B cell (primary cell): ENCODE data around the gene SKOR1. TPM values are rescaled to one million over a fixed set of nuclear protein-coding genes. Genes with fewer than 3 reads are reported as not detected.

Experiments used
- ATAC-seq: fragments of 200-7000 bp; cut with Tn5 transposase; one replicate; pipeline ENCODE4 v1.10.0; 2021; ENCODE audit warnings: low read depth, mild to moderate bottlenecking, moderate number of reproducible peaks, moderate library complexity
- CTCF ChIA-PET: fragments of 350-600 bp; sonication (Branson Sonifier 250); formaldehyde crosslinking; loops from one replicate; lab custom pipeline; 2021; ENCODE audit warnings: antibody characterized with exemption, inconsistent platforms; lab: Charles Lee
- POLR2A ChIA-PET: fragments of 350-600 bp; sonication (Branson Sonifier 250); formaldehyde crosslinking; loops from one replicate; lab custom pipeline; 2021; ENCODE audit warnings: antibody characterized with exemption; lab: Charles Lee
- DNase-seq: peaks from one replicate; pipeline ENCODE4 v3.0.0; 2013
- H2AFZ ChIP-seq: 2 replicates; pipeline ENCODE4 v1.6.1; 2012; ENCODE audit warnings: mild to moderate bottlenecking, low read depth, low read length; ENCODE audit not compliant: insufficient read depth, poor library complexity, severe bottlenecking
- H3K27ac ChIP-seq, 2 donors: 1 replicate in 1 of 2; 2 replicates in 1 of 2; pipeline ENCODE4 v1.5.1; 2012 to 2013; ENCODE audit warnings: low read length in 2 of 2, mild to moderate bottlenecking in 2 of 2, moderate library complexity in 1 of 2
- H3K27me3 ChIP-seq, 4 experiments: fragments of 200-600 bp in 1 of 4; sonication (generic) in 1 of 4; replicated peaks in 1 of 4; 1 replicate in 2 of 4; 2 replicates in 2 of 4; pipeline versions ENCODE4 v1.6.1 to v1.7.0; 2013 to 2016; ENCODE audit warnings: low read length in 3 of 4, mild to moderate bottlenecking in 2 of 4, mixed read lengths in 1 of 4, moderate library complexity in 1 of 4; ENCODE audit not compliant: insufficient read depth in 4 of 4, control insufficient read depth in 3 of 4; ENCODE audit errors: control extremely low read depth in 1 of 4
- H3K36me3 ChIP-seq, 2 experiments: replicated peaks in 1 of 2; 1 replicate in 1 of 2; 2 replicates in 1 of 2; pipeline versions ENCODE4 v1.6.1 to v1.7.1; 2013; ENCODE audit warnings: low read length in 1 of 2; ENCODE audit not compliant: insufficient read depth in 2 of 2, control insufficient read depth in 1 of 2; ENCODE audit errors: control extremely low read depth in 1 of 2, extremely low read depth in 1 of 2
- H3K4me1 ChIP-seq, 2 donors: fragments of 200-600 bp in 1 of 2; sonication (generic) in 1 of 2; 1 replicate in 1 of 2; 2 replicates in 1 of 2; pipeline versions ENCODE4 v1.5.1 to v1.6.1; 2013 to 2017; ENCODE audit warnings: low read length in 2 of 2; ENCODE audit not compliant: control insufficient read depth in 2 of 2, insufficient read depth in 2 of 2
- H3K4me2 ChIP-seq: replicated peaks from 2 replicates; pipeline ENCODE3; 2012; ENCODE audit warnings: mild to moderate bottlenecking, low read depth, low read length; ENCODE audit not compliant: poor library complexity, severe bottlenecking
- H3K4me3 ChIP-seq, 5 experiments: fragments of 200-600 bp in 1 of 5; sonication (generic) in 1 of 5; 1 replicate in 3 of 5; 2 replicates in 2 of 5; pipeline versions ENCODE4 v1.5.1 to v1.7.0; 2011 to 2016; ENCODE audit warnings: low read length in 4 of 5, mild to moderate bottlenecking in 4 of 5, low read depth in 2 of 5, control low read depth in 1 of 5, moderate library complexity in 1 of 5; ENCODE audit not compliant: insufficient read depth in 1 of 5; ENCODE audit errors: control extremely low read depth in 1 of 5, extremely low read depth in 1 of 5
- H3K79me2 ChIP-seq: fragments of 200-600 bp; sonication (generic); one replicate; pipeline ENCODE4 v1.6.0; 2016; ENCODE audit warnings: low read length; ENCODE audit not compliant: control insufficient read depth, insufficient read depth
- H3K9ac ChIP-seq: fragments of 200-600 bp; sonication (generic); 2 replicates; pipeline ENCODE4 v1.6.1; 2017; ENCODE audit warnings: mild to moderate bottlenecking, low read length, moderate library complexity
- H3K9me3 ChIP-seq, 3 donors: one replicate each; pipeline versions ENCODE4 v1.6.1 to v1.7.1; 2013; ENCODE audit warnings: low read length in 2 of 3; ENCODE audit not compliant: control insufficient read depth in 2 of 3, insufficient read depth in 1 of 3; ENCODE audit errors: control extremely low read depth in 1 of 3
- H4K20me1 ChIP-seq: 2 replicates; pipeline ENCODE4 v1.6.0; 2012; ENCODE audit warnings: mild to moderate bottlenecking, low read length; ENCODE audit not compliant: insufficient read depth, control insufficient read depth, poor library complexity, severe bottlenecking
- H3K27ac Mint-ChIP-seq: one replicate; pipeline ENCODE4 v1.8.0; 2021; ENCODE audit warnings: mixed read lengths
- H3K27me3 Mint-ChIP-seq: one replicate; pipeline ENCODE4 v1.8.0; 2021; ENCODE audit warnings: mixed read lengths
- H3K4me1 Mint-ChIP-seq: one replicate; pipeline ENCODE4 v1.8.0; 2021; ENCODE audit warnings: mixed read lengths
- H3K4me3 Mint-ChIP-seq: one replicate; pipeline ENCODE4 v1.8.0; 2021; ENCODE audit warnings: mixed read lengths
- H3K9me3 Mint-ChIP-seq: one replicate; pipeline ENCODE4 v1.8.0; 2022; ENCODE audit warnings: mixed read lengths; ENCODE audit not compliant: insufficient read depth
- CTCF ChIP-seq: fragments of 200-600 bp; IDR thresholded peaks from one replicate; pipeline ENCODE4 v1.8.0; 2022; ENCODE audit warnings: antibody characterized with exemption, mild to moderate bottlenecking
- EZH2 ChIP-seq: IDR thresholded peaks from 2 replicates; pipeline ENCODE4 v1.6.1; 2012; ENCODE audit warnings: borderline replicate concordance, low read depth, mild to moderate bottlenecking, moderate library complexity, low read length; ENCODE audit not compliant: insufficient read depth, poor library complexity, severe bottlenecking
- WGBS: methylation state at CpG from one replicate; pipeline ENCODE4 v1.1.5; 2013; ENCODE audit warnings: missing lambda C conversion rate; ENCODE audit not compliant: insufficient coverage; 5-methylcytosine and 5-hydroxymethylcytosine counted together
- intact Hi-C: fragments of 100-400 bp; cut with micrococcal nuclease; formaldehyde crosslinking; loops from one replicate; pipeline ENCODE4 v1.10.0; 2022
- polyA plus RNA-seq: library from polyadenylated mRNA; depleted of rRNA; stranded (reverse); fragments of >200 nt; gene quantifications from 2 replicates; pipeline ENCODE4 v1.2.3, GENCODE V29; 2012
- total RNA-seq, 2 donors: library from RNA; stranded (reverse); fragments of 120-200 nt in 1 of 2; gene quantifications; 1 replicate in 1 of 2; 2 replicates in 1 of 2; pipeline versions ENCODE4 v1.2.3 to v1.2.4, GENCODE V29; 2013 to 2022

SKOR1 gene
- total and polyA plus RNA-seq, 2 donors (not counting 1 experiment from before 2014, with no cell fraction given) = 0.37 to 0.67 TPM

DNA sequence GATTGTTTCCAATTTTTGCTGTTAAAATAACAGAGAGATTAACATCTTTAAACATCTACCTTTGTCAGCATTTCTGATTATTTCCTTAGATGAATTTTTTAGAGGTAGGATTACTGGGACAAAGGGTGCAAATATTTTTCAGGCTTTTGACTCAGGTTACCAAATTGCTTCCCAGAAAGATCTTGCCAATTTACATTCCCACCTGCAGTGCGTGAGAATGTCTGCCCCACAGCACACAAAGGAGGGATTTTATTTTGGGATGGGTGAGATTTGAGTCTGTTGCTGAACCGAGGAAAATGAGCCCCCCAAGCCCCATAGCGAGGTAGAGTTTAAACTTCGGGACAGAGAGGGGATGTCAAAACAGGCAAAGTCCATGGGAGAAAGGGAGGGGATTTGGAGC lies 40.5 kb downstream of the SKOR1 start:
- Histone ChIP-seq H3K4me2 (no peak overlapping the region), H3K4me1 (peaks cover 14 to 15% of the 10 kb centered on the region in 2 donors), H2AFZ (no peak overlapping the region), H3K79me2 (no peaks in the 10 kb centered on the region), H3K27ac (no peak overlapping the region), H3K36me3 (no peaks in the 10 kb centered on the region), H3K4me3 (no peak overlapping the region), H3K27me3 (peaks cover 0 to 4% (median 3%) of the 10 kb centered on the region in 4 experiments), H3K9me3 (peaks cover 0 to 13% (median 3%) of the 10 kb centered on the region in 3 donors), H4K20me1 (no peaks in the 10 kb centered on the region), H3K9ac (no peak overlapping the region)
- H3K4me3 Mint-ChIP-seq = no peak overlapping the region
- POLR2A ChIA-PET = no interaction called here
- TF ChIP-seq CTCF = no peak
- no peak for TF ChIP-seq EZH2
- CTCF ChIA-PET = no interaction called here
- 100% methylated on average over 3 of the region's 4 CpGs for WGBS
- ATAC-seq (no peak), DNase-seq (no peak)
- no peaks in the 10 kb centered on the region for H3K9me3 Mint-ChIP-seq
- H3K27me3 Mint-ChIP-seq = peaks cover 10% of the 10 kb centered on the region
- H3K4me1 Mint-ChIP-seq = peaks cover 11% of the 10 kb centered on the region
- intact Hi-C loops = no loop called here
- H3K27ac Mint-ChIP-seq = no peak overlapping the region

DNA sequence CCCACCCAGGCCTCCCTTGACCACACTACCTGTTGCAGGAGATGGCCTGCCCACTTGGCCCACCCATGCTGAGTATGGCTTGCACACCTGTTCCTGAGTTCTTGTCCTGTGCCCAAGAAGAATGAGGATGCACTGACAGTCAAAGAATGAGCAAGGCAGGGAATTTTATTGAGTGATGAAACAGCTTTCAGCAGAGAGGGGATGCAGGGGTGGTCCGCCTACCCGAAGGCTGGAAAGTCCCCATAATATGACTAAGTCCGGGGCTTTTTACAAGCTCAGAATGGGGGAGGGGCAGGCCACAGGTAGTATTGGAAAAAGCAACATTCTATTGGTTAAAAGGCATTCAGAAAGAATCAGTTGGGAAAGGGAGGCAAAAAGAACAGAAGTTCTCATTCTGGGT lies 44.4 kb downstream of the SKOR1 start:
- no peak for TF ChIP-seq CTCF
- TF ChIP-seq EZH2 = no peak
- Histone ChIP-seq H3K79me2 (no peaks in the 10 kb centered on the region), H3K4me3 (no peak overlapping the region), H3K9ac (no peak overlapping the region), H2AFZ (no peak overlapping the region), H3K4me1 (no peaks in the 10 kb centered on the region), H3K27me3 (peaks cover 0 to 6% (median 4%) of the 10 kb centered on the region in 4 experiments), H4K20me1 (no peaks in the 10 kb centered on the region), H3K27ac (no peak overlapping the region), H3K4me2 (no peak overlapping the region), H3K9me3 (peaks cover 0 to 25% (median 13%) of the 10 kb centered on the region in 3 donors), H3K36me3 (no peaks in the 10 kb centered on the region)
- Mint-ChIP-seq H3K27me3 (peaks cover 29% of the 10 kb centered on the region), H3K27ac (no peak overlapping the region), H3K9me3 (peaks cover 16% of the 10 kb centered on the region), H3K4me3 (no peak overlapping the region), H3K4me1 (no peaks in the 10 kb centered on the region)
- ATAC-seq (no peak), DNase-seq (no peak)
- CTCF ChIA-PET = no interaction called here
- POLR2A ChIA-PET = no interaction called here
- intact Hi-C loops = no loop called here
- WGBS = 74% methylated on average over 3 of the region's 3 CpGs
